CD14-positive monocyte (primary cell): ENCODE data around the gene P2RX3. TPM values are rescaled to one million over a fixed set of nuclear protein-coding genes. Genes with fewer than 3 reads are reported as not detected.

Experiments used
- DNase-seq, 3 donors: peaks; one replicate each; pipeline ENCODE4 v3.0.0-alpha.2; 2011 to 2022
- H2AFZ ChIP-seq: 2 replicates; pipeline ENCODE4 v1.6.0; 2012; ENCODE audit warnings: mild to moderate bottlenecking, low read depth, low read length, inconsistent platforms; ENCODE audit not compliant: insufficient read depth, poor library complexity, severe bottlenecking
- H3K27ac ChIP-seq, 2 donors: 1 replicate in 1 of 2; 2 replicates in 1 of 2; pipeline ENCODE4 v1.5.1; 2012 to 2013; ENCODE audit warnings: low read length in 2 of 2, control low read depth in 1 of 2, inconsistent platforms in 1 of 2, low read depth in 1 of 2, mild to moderate bottlenecking in 1 of 2
- H3K27me3 ChIP-seq, 2 donors: one replicate each; pipeline versions ENCODE4 v1.6.0 to v1.6.1; 2011 to 2013; ENCODE audit warnings: low read length in 2 of 2; ENCODE audit not compliant: control insufficient read depth in 2 of 2, insufficient read depth in 2 of 2
- H3K36me3 ChIP-seq, 2 donors: replicated peaks in 1 of 2; 1 replicate in 1 of 2; 2 replicates in 1 of 2; pipeline versions ENCODE4 v1.5.1 to v1.6.1; 2012 to 2013; ENCODE audit warnings: low read length in 2 of 2, control low read depth in 1 of 2, inconsistent platforms in 1 of 2, mild to moderate bottlenecking in 1 of 2; ENCODE audit not compliant: insufficient read depth in 2 of 2, control insufficient read depth in 1 of 2
- H3K4me1 ChIP-seq, 2 donors: 1 replicate in 1 of 2; 2 replicates in 1 of 2; pipeline versions ENCODE4 v1.5.1 to v1.6.1; 2012 to 2013; ENCODE audit warnings: low read length in 2 of 2, control low read depth in 1 of 2, inconsistent platforms in 1 of 2, mild to moderate bottlenecking in 1 of 2, moderate library complexity in 1 of 2; ENCODE audit not compliant: insufficient read depth in 2 of 2, control insufficient read depth in 1 of 2
- H3K4me2 ChIP-seq: replicated peaks from 2 replicates; pipeline ENCODE3; 2012; ENCODE audit warnings: low read length, moderate library complexity, mild to moderate bottlenecking; ENCODE audit not compliant: poor library complexity, severe bottlenecking; ENCODE audit errors: extremely low read depth
- H3K4me3 ChIP-seq, 3 experiments: fragments of 200-600 bp in 1 of 3; sonication (generic) in 1 of 3; replicated peaks in 1 of 3; 1 replicate in 2 of 3; 2 replicates in 1 of 3; pipeline ENCODE4 v1.5.1; 2011 to 2013; ENCODE audit warnings: low read length in 3 of 3, mild to moderate bottlenecking in 3 of 3, control low read depth in 2 of 3, low read depth in 2 of 3, inconsistent platforms in 1 of 3, moderate library complexity in 1 of 3
- H3K79me2 ChIP-seq: 2 replicates; pipeline ENCODE4 v1.6.0; 2012; ENCODE audit warnings: mild to moderate bottlenecking, control low read depth, inconsistent platforms, low read length, moderate library complexity; ENCODE audit not compliant: insufficient read depth
- H3K9ac ChIP-seq: 2 replicates; pipeline ENCODE4 v1.6.0; 2017; ENCODE audit warnings: low read length, mild to moderate bottlenecking; ENCODE audit not compliant: insufficient read depth, poor library complexity, severe bottlenecking
- H3K9me3 ChIP-seq, 2 donors: replicated peaks in 1 of 2; 1 replicate in 1 of 2; 2 replicates in 1 of 2; pipeline versions ENCODE4 v1.5.1 to v1.6.1; 2012 to 2013; ENCODE audit warnings: low read length in 2 of 2, control low read depth in 1 of 2; ENCODE audit not compliant: control insufficient read depth in 1 of 2, insufficient read depth in 1 of 2
- H4K20me1 ChIP-seq: 2 replicates; pipeline ENCODE4 v1.6.0; 2012; ENCODE audit warnings: mild to moderate bottlenecking, low read length, control low read depth, moderate library complexity; ENCODE audit not compliant: insufficient read depth
- H3K27ac Mint-ChIP-seq, 7 donors: one replicate each; pipeline ENCODE4 v1.8.0; 2020; ENCODE audit warnings: mild to moderate bottlenecking in 7 of 7, mixed read lengths in 7 of 7, moderate library complexity in 6 of 7, inconsistent platforms in 2 of 7
- H3K27me3 Mint-ChIP-seq, 3 donors: one replicate each; pipeline ENCODE4 v1.8.0; 2021 to 2022; ENCODE audit warnings: low read depth in 3 of 3, mild to moderate bottlenecking in 3 of 3, mixed read lengths in 3 of 3, moderate library complexity in 3 of 3, inconsistent platforms in 1 of 3
- H3K36me3 Mint-ChIP-seq, 2 donors: one replicate each; pipeline ENCODE4 v1.8.0; 2020; ENCODE audit warnings: mixed read lengths in 2 of 2, inconsistent platforms in 1 of 2, mild to moderate bottlenecking in 1 of 2
- H3K4me1 Mint-ChIP-seq: one replicate; pipeline ENCODE4 v1.8.0; 2020; ENCODE audit warnings: mild to moderate bottlenecking, mixed read lengths
- H3K4me3 Mint-ChIP-seq, 2 donors: one replicate each; pipeline ENCODE4 v1.8.0; 2020; ENCODE audit warnings: mild to moderate bottlenecking in 2 of 2, mixed read lengths in 2 of 2, moderate library complexity in 1 of 2
- H3K9me3 Mint-ChIP-seq, 7 donors: one replicate each; pipeline ENCODE4 v1.8.0; 2020 to 2022; ENCODE audit warnings: mixed read lengths in 7 of 7, mild to moderate bottlenecking in 6 of 7, moderate library complexity in 6 of 7, inconsistent platforms in 2 of 7
- CTCF ChIP-seq: fragments of 200-600 bp; IDR thresholded peaks from one replicate; pipeline ENCODE4 v1.8.0; 2022; ENCODE audit warnings: antibody characterized with exemption, mild to moderate bottlenecking
- WGBS: methylation state at CpG from one replicate; pipeline ENCODE4 v1.1.5; 2013; ENCODE audit warnings: missing lambda C conversion rate; ENCODE audit not compliant: insufficient coverage; 5-methylcytosine and 5-hydroxymethylcytosine counted together
- intact Hi-C, 2 donors: fragments of 100-400 bp; cut with micrococcal nuclease; formaldehyde crosslinking; loops; one replicate each; pipeline versions ENCODE4 v1.15.0 to v1.15.1; 2023
- polyA plus RNA-seq, 3 donors: library from polyadenylated mRNA; depleted of rRNA in 1 of 3; unstranded in 2 of 3; stranded (reverse) in 1 of 3; fragments of 300-500 nt in 2 of 3; fragments of >200 nt in 1 of 3; fragmentation: Illumina TruSeq in 2 of 3; gene quantifications; 1 replicate in 2 of 3; 2 replicates in 1 of 3; pipeline ENCODE4 v1.2.3, GENCODE V29; 2012 to 2021

Gene P2RX3
- polyA plus RNA-seq, 3 donors = not detected

DNA sequence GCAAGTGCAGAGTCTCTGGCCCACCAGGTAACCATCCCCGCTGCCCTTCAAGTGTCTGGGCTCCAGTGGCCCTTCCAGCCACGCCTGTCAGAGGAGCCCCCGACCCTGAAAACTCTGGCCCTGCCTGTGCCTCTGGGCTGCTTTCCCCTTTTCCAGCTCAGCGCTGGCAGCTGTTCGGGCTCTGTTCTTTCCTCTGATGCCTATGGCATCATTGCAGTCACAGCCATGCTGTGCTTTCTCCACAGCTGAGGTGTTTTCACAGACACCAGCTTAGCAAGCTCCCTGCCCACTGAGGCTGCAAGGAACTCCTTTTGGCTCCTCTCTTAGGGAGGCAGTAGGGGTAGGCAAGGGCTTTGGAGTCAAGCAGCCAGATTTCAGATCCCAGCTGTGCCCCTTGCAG, 21.2 kb downstream of the P2RX3 start:
- no peak overlapping the region for H2AFZ ChIP-seq
- no peaks in the 10 kb centered on the region for H3K9me3 ChIP-seq
- peaks cover 17% of the 10 kb centered on the region for H3K4me1 Mint-ChIP-seq
- peaks cover 0 to 2% (median 1%) of the 10 kb centered on the region in 3 donors for H3K27me3 Mint-ChIP-seq
- peaks cover 18% of the 10 kb centered on the region in 2 donors for H3K4me1 ChIP-seq
- TF ChIP-seq CTCF = no peak
- H3K36me3 ChIP-seq = no peaks in the 10 kb centered on the region
- no peak overlapping the region for H3K4me3 ChIP-seq
- H3K27ac ChIP-seq = no peak overlapping the region
- no peak overlapping the region for H3K9ac ChIP-seq
- no peak for DNase-seq
- 95% methylated on average over 4 of the region's 5 CpGs for WGBS
- no peaks in the 10 kb centered on the region for H4K20me1 ChIP-seq
- H3K4me2 ChIP-seq = no peak overlapping the region
- no peaks in the 10 kb centered on the region for H3K27me3 ChIP-seq
- no peaks in the 10 kb centered on the region for H3K79me2 ChIP-seq
- peaks cover 0 to 6% (median 0%) of the 10 kb centered on the region in 7 donors for H3K9me3 Mint-ChIP-seq
- H3K36me3 Mint-ChIP-seq = no peaks in the 10 kb centered on the region
- intact Hi-C loops = loop anchor here in 1 of 2 donors (10.0 kb wide), 1 partner anchor 285 kb away; the partner anchor contains the start of gene YPEL4
- no peak overlapping the region for H3K27ac Mint-ChIP-seq
- H3K4me3 Mint-ChIP-seq = no peak overlapping the region

DNA sequence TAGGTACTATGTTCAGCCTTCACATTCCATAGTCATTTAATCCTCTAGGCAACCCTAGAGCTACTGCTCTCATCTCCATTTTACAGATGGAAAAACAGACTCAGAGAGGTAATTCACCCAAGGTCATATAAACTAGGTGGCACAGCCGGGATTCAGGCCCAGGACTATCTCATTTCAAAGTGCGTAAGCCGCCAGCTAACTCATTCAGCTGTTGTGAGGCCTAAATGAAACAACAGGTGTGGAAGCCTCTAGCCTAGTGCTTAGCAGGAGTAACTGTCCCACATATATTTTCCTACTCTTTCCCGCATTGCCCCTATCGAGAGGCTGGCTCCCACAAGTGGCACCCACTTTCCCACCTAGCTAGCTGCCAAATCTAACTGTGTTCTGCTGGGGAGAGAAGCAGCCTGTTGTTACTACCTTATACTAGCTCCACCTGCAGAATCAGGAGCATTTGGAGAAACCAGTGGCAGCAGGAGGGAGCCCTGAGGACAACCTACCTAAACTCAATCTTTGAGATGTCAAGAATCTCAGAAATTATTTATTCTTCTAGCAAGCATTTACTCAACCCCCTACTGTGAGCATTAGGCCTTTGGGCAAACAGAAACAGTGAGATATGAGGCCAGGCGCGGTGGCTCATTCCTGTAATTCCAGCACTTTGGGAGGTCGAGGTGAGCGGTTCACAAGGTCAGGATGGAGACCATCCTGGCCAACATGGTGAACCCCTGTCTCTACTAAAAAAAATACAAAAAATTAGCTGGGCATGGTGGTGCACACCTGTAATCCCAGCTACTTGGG, 21.9 kb downstream of the P2RX3 start:
- TF ChIP-seq CTCF = no peak
- Mint-ChIP-seq H3K27me3 (peaks cover 0 to 2% (median 0%) of the 10 kb centered on the region in 3 donors), H3K27ac (no peak overlapping the region), H3K4me1 (peaks cover 10% of the 10 kb centered on the region), H3K36me3 (no peaks in the 10 kb centered on the region), H3K9me3 (peaks cover 0 to 6% (median 0%) of the 10 kb centered on the region in 7 donors), H3K4me3 (no peak overlapping the region)
- no peaks in the 10 kb centered on the region for H3K9me3 ChIP-seq
- no peaks in the 10 kb centered on the region for H3K36me3 ChIP-seq
- H3K4me2 ChIP-seq = no peak overlapping the region
- no peaks in the 10 kb centered on the region for H4K20me1 ChIP-seq
- intact Hi-C loops = loop anchor here in 1 of 2 donors (10.0 kb wide), 1 partner anchor 285 kb away; the partner anchor contains the start of gene YPEL4
- H3K4me3 ChIP-seq = no peak overlapping the region
- no peak overlapping the region for H3K27ac ChIP-seq
- H2AFZ ChIP-seq = no peak overlapping the region
- no peaks in the 10 kb centered on the region for H3K79me2 ChIP-seq
- H3K4me1 ChIP-seq = peaks cover 11% of the 10 kb centered on the region in 2 donors
- no peak overlapping the region for H3K9ac ChIP-seq
- DNase-seq = no peak
- no peaks in the 10 kb centered on the region for H3K27me3 ChIP-seq
- 100% methylated on average over 5 of the region's 9 CpGs for WGBS
